ENCODE results near the gene AKAP13.

The AKAP13 gene

DNA sequence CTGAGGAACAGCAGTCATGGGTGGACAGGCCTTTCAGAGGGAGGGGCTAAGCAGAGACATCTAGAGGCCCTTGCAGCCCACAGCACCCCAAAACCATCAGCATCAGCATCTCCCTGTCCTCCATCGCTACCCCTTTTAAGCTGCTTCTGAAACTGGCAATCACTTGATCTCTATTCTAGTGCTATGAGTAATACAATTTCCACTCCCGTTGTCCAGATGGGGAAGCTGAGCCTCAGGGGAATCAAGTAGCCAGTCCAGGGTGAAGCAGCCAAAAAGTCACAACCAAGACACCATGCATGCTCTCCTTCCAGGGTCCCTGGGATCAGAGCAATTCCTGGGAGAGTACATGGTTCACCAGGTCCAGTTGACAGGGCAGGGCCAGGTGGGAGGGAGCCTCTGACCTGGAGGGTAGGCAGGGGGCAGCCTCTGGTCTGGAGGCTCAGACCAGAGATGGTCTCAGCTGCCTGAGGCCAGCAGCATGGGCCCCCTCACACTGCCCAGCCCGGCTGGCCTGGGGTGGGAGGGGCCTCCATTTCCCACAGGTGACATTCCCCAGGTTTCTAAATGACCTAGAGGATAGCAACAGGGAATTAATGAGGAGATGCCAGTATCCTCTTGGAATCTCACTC lies 384.4 kb downstream of the AKAP13 start:
- DNase-seq (ENCODE audit: low read depth, low spot score) = no peak

GRCh38 chr15:85766001-85766831 lies 385.8 kb downstream of the AKAP13 start:
- DNase-seq (ENCODE audit: low read depth, low spot score) = no peak

DNA sequence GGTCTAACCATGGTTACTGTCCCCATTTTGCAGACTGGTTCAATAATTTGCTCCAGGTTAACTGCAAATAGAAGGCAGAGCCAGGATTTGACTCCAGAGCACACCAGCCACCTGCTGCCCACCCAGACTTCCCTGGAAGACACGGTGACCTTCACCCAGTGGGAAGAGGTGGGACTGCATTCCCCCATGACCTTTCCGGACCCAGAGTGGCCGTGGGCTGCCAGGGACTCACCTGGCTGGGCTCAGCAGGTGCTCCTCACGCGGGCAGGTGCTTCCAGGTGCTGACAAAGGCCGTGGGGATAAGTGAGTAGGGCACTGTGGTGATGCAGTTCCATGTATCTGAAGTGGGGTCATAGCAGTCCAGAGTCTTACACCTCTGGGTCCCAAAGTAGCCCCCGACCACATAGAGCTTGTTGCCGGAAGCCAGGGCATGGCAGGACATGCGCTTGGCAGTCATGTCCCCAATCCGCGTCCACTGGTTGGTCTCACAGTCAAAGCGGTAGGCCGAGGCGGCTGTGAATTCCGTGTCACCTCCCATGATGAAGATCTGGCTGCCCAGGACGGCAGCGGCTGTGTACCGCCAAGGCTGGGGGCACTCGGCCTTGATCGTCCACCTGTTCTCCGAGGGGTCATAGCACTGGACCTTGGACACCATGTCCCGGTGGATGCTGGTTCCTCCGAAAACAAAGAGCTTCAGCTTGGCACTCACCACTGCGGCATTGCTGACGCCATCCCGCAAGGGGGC lies 387.6 kb downstream of the AKAP13 start:
- DNase-seq (ENCODE audit: low read depth, low spot score) = no peak

GRCh38 chr15:85768595-85769168 lies 388.3 kb downstream of the AKAP13 start:
- no peak for DNase-seq (ENCODE audit: low read depth, low spot score)

DNA sequence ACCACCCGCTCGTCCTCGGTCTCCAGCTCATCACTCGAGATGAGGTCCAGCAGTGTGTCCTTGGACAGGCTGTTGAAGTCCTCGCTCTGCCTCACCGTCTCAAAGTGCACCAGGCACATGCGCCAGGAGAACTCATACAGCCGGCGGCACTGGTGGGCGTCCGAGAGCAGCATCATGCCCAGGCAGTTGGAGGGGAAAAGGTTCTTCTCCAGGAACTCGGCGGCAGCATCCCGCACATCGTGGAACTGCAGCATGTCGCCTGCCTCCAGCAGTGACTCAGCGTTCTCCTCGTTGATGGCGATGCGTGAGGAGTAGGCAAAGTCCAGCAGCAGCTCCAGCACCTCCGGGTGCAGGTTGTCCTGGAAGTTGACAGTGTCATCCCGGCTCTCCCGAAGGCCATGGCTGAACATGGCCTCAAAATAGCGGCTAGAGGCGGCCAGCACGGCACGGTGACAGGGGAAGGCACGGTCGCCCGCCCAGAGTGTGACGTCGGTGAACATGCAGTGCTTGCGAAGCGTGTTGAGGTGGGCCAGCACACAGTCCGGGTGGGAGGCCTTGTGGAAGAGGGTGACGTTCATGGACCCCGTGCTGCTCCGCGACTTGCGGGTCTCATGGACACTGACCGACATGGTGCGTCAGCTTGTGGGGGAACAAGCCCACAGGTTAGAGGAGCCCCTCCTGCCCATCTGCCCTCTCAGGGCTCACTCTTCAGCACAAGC lies 388.9 kb downstream of the AKAP13 start:
- DNase-seq (ENCODE audit: low read depth, low spot score) = no peak

GRCh38 chr15:85770096-85771041 lies 390.0 kb downstream of the AKAP13 start:
- no peak for DNase-seq (ENCODE audit: low read depth, low spot score)

- DNase-seq (ENCODE audit: low read depth, low spot score) = no peak
Observed at GRCh38 chr15:85771271-85771670, 390.9 kb downstream of the AKAP13 start.

- DNase-seq (ENCODE audit: low read depth, low spot score) = no peak
Observed at GRCh38 chr15:85771781-85772445, 391.5 kb downstream of the AKAP13 start.

- DNase-seq (ENCODE audit: low read depth, low spot score) = no peak
Observed at GRCh38 chr15:85772668-85773067, 392.3 kb downstream of the AKAP13 start.

GRCh38 chr15:85773249-85773648 lies 392.8 kb downstream of the AKAP13 start:
- no peak for DNase-seq (ENCODE audit: low read depth, low spot score)

- no peak for DNase-seq (ENCODE audit: low read depth, low spot score)
Observed at GRCh38 chr15:85773970-85774369, 393.6 kb downstream of the AKAP13 start.

DNA sequence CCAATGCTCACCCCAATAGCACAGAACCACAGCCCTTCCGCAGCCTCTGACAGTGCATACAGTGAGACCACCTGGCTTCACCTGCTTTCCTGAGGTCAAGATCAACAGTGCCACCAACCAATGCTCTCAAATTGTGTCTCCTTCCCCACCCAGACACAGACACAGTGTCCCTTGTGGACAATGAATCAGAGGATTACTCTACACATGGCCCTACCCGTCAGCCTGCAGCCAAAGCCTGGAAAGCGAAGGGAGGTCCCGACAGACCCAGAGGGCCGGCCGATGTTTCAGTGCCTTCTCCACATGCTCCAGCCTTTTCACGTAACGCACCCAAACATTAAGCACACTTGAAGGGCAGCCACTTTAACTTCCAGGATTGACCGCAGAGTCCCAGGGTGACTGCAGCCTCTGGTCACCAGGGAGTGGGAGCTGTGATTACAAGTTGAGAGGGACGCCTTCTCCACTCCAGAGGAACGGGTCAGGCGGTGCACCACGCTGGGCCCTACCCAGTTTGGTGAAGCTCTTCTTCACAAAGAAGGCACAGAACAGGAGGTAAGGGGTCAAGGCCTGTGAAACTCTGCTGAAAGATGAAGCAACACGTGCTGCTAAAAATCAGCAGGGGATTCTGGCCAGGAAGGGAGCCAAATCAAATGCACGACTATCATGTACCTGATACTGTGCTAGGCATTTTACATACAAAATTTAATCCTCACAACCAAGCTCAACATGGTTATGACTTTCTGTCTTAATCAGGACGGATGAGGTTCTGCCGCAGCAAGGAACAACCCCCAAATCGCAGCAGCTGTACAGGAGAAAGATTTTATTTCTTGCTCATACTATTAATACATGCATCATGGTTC lies 397.1 kb downstream of the AKAP13 start:
- DNase-seq (ENCODE audit: low read depth, low spot score) = no peak

- DNase-seq (ENCODE audit: low read depth, low spot score) = no peak
Observed at GRCh38 chr15:85778107-85778776, 397.8 kb downstream of the AKAP13 start.

GRCh38 chr15:85779249-85779648 lies 398.8 kb downstream of the AKAP13 start:
- no peak for DNase-seq (ENCODE audit: low read depth, low spot score)

GRCh38 chr15:85780225-85780985 lies 400.0 kb downstream of the AKAP13 start:
- no peak for DNase-seq (ENCODE audit: low read depth, low spot score)

- no peak for DNase-seq (ENCODE audit: low read depth, low spot score)
Observed at GRCh38 chr15:85781099-85781498, 400.7 kb downstream of the AKAP13 start.

DNA sequence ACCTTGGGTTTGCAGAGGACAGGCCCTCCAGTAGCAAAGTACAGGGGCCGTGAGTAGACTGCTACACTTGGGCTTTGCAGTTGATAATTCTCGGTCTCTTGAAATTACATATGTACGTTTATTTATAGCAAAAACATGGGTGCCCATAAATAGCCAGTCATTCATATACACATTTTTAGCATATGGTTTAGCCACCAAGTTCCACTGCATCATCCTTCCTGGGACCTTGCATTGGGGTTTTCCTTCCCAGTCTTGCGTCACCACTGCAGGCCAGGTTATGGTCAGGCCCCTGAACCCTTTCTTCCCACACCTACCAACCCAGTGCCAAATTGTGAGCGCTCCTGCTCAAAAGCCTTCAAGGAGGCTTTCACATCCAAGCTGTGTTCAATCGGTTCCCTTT lies 401.7 kb downstream of the AKAP13 start:
- no peak for DNase-seq (ENCODE audit: low read depth, low spot score)
